ENCODE results near the gene KIAA0319L.
A peak's percentile ranks its signal among the peaks of the same experiment; 100 is the strongest.

Gene KIAA0319L

GRCh38 chr1:35536556-35537162, 20.5 kb downstream of the KIAA0319L start:
- no peak for DNase-seq

GRCh38 chr1:35535243-35535642, 22.0 kb downstream of the KIAA0319L start:
- no peak for DNase-seq

GRCh38 chr1:35533586-35533985, 23.6 kb downstream of the KIAA0319L start:
- no peak for DNase-seq

- DNase-seq, result peak; percentile 37
These were observed 24.5 kb downstream of the KIAA0319L start for GRCh38 chr1:35532497-35533223.

GRCh38 chr1:35531368-35531767, 25.8 kb downstream of the KIAA0319L start:
- DNase-seq, result no peak

GRCh38 chr1:35530946-35531345, 26.3 kb downstream of the KIAA0319L start:
- DNase-seq, result no peak

GRCh38 chr1:35530168-35530567, 27.0 kb downstream of the KIAA0319L start:
- no peak for DNase-seq

- no peak for DNase-seq
These were observed 33.1 kb downstream of the KIAA0319L start for GRCh38 chr1:35524106-35524505.

GRCh38 chr1:35519432-35519831, 37.8 kb downstream of the KIAA0319L start:
- no peak for DNase-seq

- DNase-seq, result no peak
These were observed 39.0 kb downstream of the KIAA0319L start for GRCh38 chr1:35518183-35518582.

GRCh38 chr1:35511305-35511704, 45.9 kb downstream of the KIAA0319L start:
- DNase-seq, result no peak

GRCh38 chr1:35509558-35509957, 47.6 kb downstream of the KIAA0319L start:
- DNase-seq, result no peak

GRCh38 chr1:35507947-35508346, 49.3 kb downstream of the KIAA0319L start:
- no peak for DNase-seq

- DNase-seq, result no peak
These were observed 50.0 kb downstream of the KIAA0319L start for GRCh38 chr1:35506960-35507912.

GRCh38 chr1:35505911-35506798, 51.0 kb downstream of the KIAA0319L start:
- peak; percentile 55 for DNase-seq

GRCh38 chr1:35502242-35502641, 55.0 kb downstream of the KIAA0319L start:
- no peak for DNase-seq

- DNase-seq, result no peak
These were observed 56.8 kb downstream of the KIAA0319L start for GRCh38 chr1:35500439-35500838.

GRCh38 chr1:35499652-35500176, 57.5 kb downstream of the KIAA0319L start:
- no peak for DNase-seq

- no peak for DNase-seq
These were observed 58.0 kb downstream of the KIAA0319L start for GRCh38 chr1:35499231-35499630.

- DNase-seq, result no peak
These were observed 59.6 kb downstream of the KIAA0319L start for GRCh38 chr1:35497571-35497970.

- DNase-seq, result no peak
These were observed 67.0 kb downstream of the KIAA0319L start for GRCh38 chr1:35490250-35490649.

- no peak for DNase-seq
These were observed 68.9 kb downstream of the KIAA0319L start for GRCh38 chr1:35488336-35488735.

Measured in fibroblast of skin of abdomen (primary cell).